ENCODE results near the gene HPD. TPM values are rescaled to one million over a fixed set of nuclear protein-coding genes. Genes with fewer than 3 reads are reported as not detected.
A peak's percentile ranks its signal among the peaks of the same experiment; 100 is the strongest.

Gene HPD
- total RNA-seq, result 1.3 TPM
- long read RNA-seq, result 0 reads

GRCh38 chr12:121858662-121859572, at the start of gene HPD:
Gene HPD (minus strand): TSS chr12:121858859. CDS start chr12:121858823, 36 bp downstream.
- no peak within 1 kb of the TSS for H3K4me3 ChIP-seq
- no peaks in the 10 kb centered on the region for H3K36me3 ChIP-seq
- H3K27ac ChIP-seq (replicated peaks), result peak within 1 kb of the TSS; percentile 89
- peak; percentile 66 for DNase-seq
- no peaks in the 10 kb centered on the region for H3K9me3 ChIP-seq (replicated peaks)
- H3K27me3 ChIP-seq (ENCODE audit: low read depth), result no peaks in the 10 kb centered on the region
- intact Hi-C loops (cut with micrococcal nuclease), result no loop called here
- TF ChIP-seq, protein P1, sequence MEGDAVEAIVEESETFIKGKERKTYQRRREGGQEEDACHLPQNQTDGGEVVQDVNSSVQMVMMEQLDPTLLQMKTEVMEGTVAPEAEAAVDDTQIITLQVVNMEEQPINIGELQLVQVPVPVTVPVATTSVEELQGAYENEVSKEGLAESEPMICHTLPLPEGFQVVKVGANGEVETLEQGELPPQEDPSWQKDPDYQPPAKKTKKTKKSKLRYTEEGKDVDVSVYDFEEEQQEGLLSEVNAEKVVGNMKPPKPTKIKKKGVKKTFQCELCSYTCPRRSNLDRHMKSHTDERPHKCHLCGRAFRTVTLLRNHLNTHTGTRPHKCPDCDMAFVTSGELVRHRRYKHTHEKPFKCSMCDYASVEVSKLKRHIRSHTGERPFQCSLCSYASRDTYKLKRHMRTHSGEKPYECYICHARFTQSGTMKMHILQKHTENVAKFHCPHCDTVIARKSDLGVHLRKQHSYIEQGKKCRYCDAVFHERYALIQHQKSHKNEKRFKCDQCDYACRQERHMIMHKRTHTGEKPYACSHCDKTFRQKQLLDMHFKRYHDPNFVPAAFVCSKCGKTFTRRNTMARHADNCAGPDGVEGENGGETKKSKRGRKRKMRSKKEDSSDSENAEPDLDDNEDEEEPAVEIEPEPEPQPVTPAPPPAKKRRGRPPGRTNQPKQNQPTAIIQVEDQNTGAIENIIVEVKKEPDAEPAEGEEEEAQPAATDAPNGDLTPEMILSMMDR (IDR thresholded peaks at IDR 0.05; ENCODE audit: borderline replicate concordance), result no peak
- H3K4me1 ChIP-seq, result peaks cover 20% of the 10 kb centered on the region

GRCh38 chr12:121905746-121906145, 47.1 kb upstream of the HPD start:
- no peak for DNase-seq
- intact Hi-C loops (cut with micrococcal nuclease), result no loop called here

DNA sequence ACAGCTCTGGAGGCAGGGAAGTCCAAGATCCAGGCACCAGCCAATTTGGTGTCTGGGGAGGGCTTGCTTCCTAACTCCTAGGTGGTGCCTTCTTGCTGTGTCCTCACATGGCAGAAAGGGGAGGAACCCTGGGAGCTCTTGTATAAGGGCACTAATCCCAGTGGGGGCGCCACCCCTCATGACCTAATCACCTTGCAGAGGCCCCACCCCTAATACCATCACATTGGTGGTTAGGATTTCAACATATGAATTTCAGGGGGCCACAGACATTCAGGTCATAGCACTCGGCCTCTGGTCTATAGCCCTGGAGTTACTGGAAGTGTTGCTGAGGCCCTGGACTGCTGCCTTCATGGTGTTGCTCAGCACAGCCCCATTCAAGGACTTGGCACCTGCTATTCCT, 44.5 kb upstream of the HPD start:
- no peak overlapping the region for H3K4me3 ChIP-seq
- no peak overlapping the region for H3K27ac ChIP-seq (replicated peaks)
- peaks cover 93% of the 10 kb centered on the region for H3K36me3 ChIP-seq
- TF ChIP-seq, protein P1 (IDR thresholded peaks at IDR 0.05; ENCODE audit: borderline replicate concordance), result no peak
- DNase-seq, result no peak
- H3K27me3 ChIP-seq (ENCODE audit: low read depth), result no peaks in the 10 kb centered on the region
- intact Hi-C loops (cut with micrococcal nuclease), result no loop called here
- no peaks in the 10 kb centered on the region for H3K4me1 ChIP-seq
- no peaks in the 10 kb centered on the region for H3K9me3 ChIP-seq (replicated peaks)

More at GRCh38 chr12:121905746-121906145, 47.1 kb upstream of the HPD start:
- Histone ChIP-seq H3K4me3 (no peak overlapping the region), H3K27me3 (ENCODE audit: low read depth) (no peaks in the 10 kb centered on the region), H3K9me3 (replicated peaks) (no peaks in the 10 kb centered on the region), H3K27ac (replicated peaks) (no peak overlapping the region), H3K36me3 (peaks cover 95% of the 10 kb centered on the region), H3K4me1 (no peaks in the 10 kb centered on the region)
- TF ChIP-seq, protein P1 (IDR thresholded peaks at IDR 0.05; ENCODE audit: borderline replicate concordance), result no peak

GRCh38 chr12:121899590-121899989, 40.9 kb upstream of the HPD start:
- H3K9me3 ChIP-seq (replicated peaks), result no peaks in the 10 kb centered on the region
- H3K36me3 ChIP-seq, result peaks cover 94% of the 10 kb centered on the region
- TF ChIP-seq, protein P1 (IDR thresholded peaks at IDR 0.05; ENCODE audit: borderline replicate concordance), result no peak
- intact Hi-C loops (cut with micrococcal nuclease), result no loop called here
- no peak overlapping the region for H3K4me3 ChIP-seq
- H3K4me1 ChIP-seq, result peaks cover 1% of the 10 kb centered on the region
- DNase-seq, result no peak
- no peak overlapping the region for H3K27ac ChIP-seq (replicated peaks)
- no peaks in the 10 kb centered on the region for H3K27me3 ChIP-seq (ENCODE audit: low read depth)

DNA sequence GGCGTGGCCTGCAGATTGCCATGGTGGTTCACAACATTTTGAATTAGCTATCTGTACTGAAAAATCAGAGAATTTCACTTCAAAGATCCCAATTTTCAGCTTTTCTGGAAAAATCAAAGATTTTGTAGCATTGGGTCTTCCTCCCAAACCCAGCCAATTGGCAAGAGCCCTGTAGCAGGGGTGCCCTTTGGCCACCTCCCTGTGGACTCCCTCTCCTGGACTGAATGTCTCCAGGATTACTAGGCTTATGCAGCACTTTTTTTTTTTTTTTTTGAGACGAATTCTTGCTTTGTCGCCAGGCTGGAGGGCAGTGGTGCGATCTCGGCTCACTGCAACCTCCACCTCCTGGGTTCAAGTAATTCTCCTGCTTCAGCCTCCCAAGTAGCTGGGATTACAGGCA, 39.6 kb upstream of the HPD start:
- peaks cover 90% of the 10 kb centered on the region for H3K36me3 ChIP-seq
- TF ChIP-seq, protein P1 (IDR thresholded peaks at IDR 0.05; ENCODE audit: borderline replicate concordance), result no peak
- intact Hi-C loops (cut with micrococcal nuclease), result no loop called here

More for the DNA sequence above, 39.6 kb upstream of the HPD start:
- no peaks in the 10 kb centered on the region for H3K27me3 ChIP-seq (ENCODE audit: low read depth)
- H3K27ac ChIP-seq (replicated peaks), result no peak overlapping the region
- DNase-seq, result no peak
- H3K4me3 ChIP-seq, result no peak overlapping the region
- peaks cover 14% of the 10 kb centered on the region for H3K4me1 ChIP-seq
- H3K9me3 ChIP-seq (replicated peaks), result no peaks in the 10 kb centered on the region
